Spleen (tissue), 11 donors: ENCODE data around the gene ADAMTSL3. TPM values are rescaled to one million over a fixed set of nuclear protein-coding genes. Genes with fewer than 3 reads are reported as not detected.

Experiments used
- DNase-seq: peaks from one replicate; pipeline ENCODE4 v3.0.0-alpha.2; 2020
- H3K27ac ChIP-seq, 8 donors: fragments of 200-600 bp; sonication (generic) in 7 of 8; 1 replicate in 4 of 8; 2 replicates in 4 of 8; pipeline versions ENCODE4 v1.5.0 to v1.8.0; 2016 to 2021; ENCODE audit warnings: inconsistent platforms in 4 of 8, mild to moderate bottlenecking in 4 of 8, moderate library complexity in 1 of 8
- H3K27me3 ChIP-seq, 7 donors: fragments of 200-600 bp; sonication (generic) in 6 of 7; replicated peaks in 1 of 7; 1 replicate in 4 of 7; 2 replicates in 3 of 7; pipeline versions ENCODE4 v1.5.0 to v1.8.0; 2016 to 2021; ENCODE audit warnings: inconsistent platforms in 3 of 7, mild to moderate bottlenecking in 1 of 7
- H3K36me3 ChIP-seq, 6 donors: fragments of 200-600 bp; sonication (generic) in 5 of 6; 1 replicate in 4 of 6; 2 replicates in 2 of 6; pipeline versions ENCODE4 v1.5.0 to v1.8.0; 2016 to 2021; ENCODE audit warnings: inconsistent platforms in 2 of 6
- H3K4me1 ChIP-seq, 6 donors: fragments of 200-600 bp; sonication (generic) in 5 of 6; 1 replicate in 3 of 6; 2 replicates in 3 of 6; pipeline versions ENCODE4 v1.5.0 to v1.8.0; 2016 to 2021; ENCODE audit warnings: inconsistent platforms in 3 of 6
- H3K4me3 ChIP-seq, 8 donors: fragments of 200-600 bp; sonication (generic) in 7 of 8; 1 replicate in 4 of 8; 2 replicates in 4 of 8; pipeline versions ENCODE4 v1.5.0 to v1.8.0; 2016 to 2021; ENCODE audit warnings: inconsistent platforms in 4 of 8, mild to moderate bottlenecking in 4 of 8, moderate library complexity in 2 of 8
- H3K9me3 ChIP-seq, 8 donors: fragments of 200-600 bp; sonication (generic) in 7 of 8; 1 replicate in 4 of 8; 2 replicates in 4 of 8; pipeline versions ENCODE4 v1.5.0 to v1.8.0; 2016 to 2021; ENCODE audit warnings: inconsistent platforms in 4 of 8
- POLR2A ChIP-seq, 3 donors: fragments of 450-650 bp; IDR thresholded peaks; one replicate each; pipeline ENCODE4 v1.5.1; 2017; ENCODE audit warnings: antibody characterized with exemption in 3 of 3, mild to moderate bottlenecking in 1 of 3
- POLR2AphosphoS5 ChIP-seq, 3 donors: sonication (generic); formaldehyde crosslinking; IDR thresholded peaks; one replicate each; pipeline ENCODE4 v1.5.1; 2017; ENCODE audit warnings: antibody characterized with exemption in 3 of 3
- WGBS, 5 donors: extraction: QIAGEN DNeasy Blood & Tissue Kit in 3 of 5; methylation state at CpG; one replicate each; pipeline versions ENCODE4 v1.1.5 to v1.1.7; 2013 to 2018; 5-methylcytosine and 5-hydroxymethylcytosine counted together
- intact Hi-C: fragments of 100-400 bp; cut with DNase I; formaldehyde crosslinking; loops from one replicate; pipeline ENCODE4 v1.15.0; 2023; ENCODE audit warnings: low total_unique reads
- polyA plus RNA-seq, 3 donors: library from polyadenylated mRNA; stranded (reverse); fragments of 200-250 nt; gene quantifications; one replicate each; pipeline ENCODE4 v1.2.1, GENCODE V29; 2013
- total RNA-seq, 7 donors: library from RNA; depleted of rRNA in 3 of 7; stranded (reverse); fragments of >200 nt in 3 of 7; fragmentation: NEBNext Ultra II Directional in 4 of 7; extraction: Animal tissue kit (Norgen Biotek cat#: 25700) in 4 of 7; gene quantifications; one replicate each; pipeline versions ENCODE4 v1.1.0 to v1.2.1, GENCODE V29; 2016 to 2021
- TF ChIP-seq, protein P1 (sequence below), 11 experiments: fragments of 200-600 bp in 7 of 11; fragments of 450-650 bp in 4 of 11; sonication (generic) in 4 of 11; IDR thresholded peaks in 8 of 11; conservative IDR thresholded peaks in 3 of 11; 1 replicate in 7 of 11; 2 replicates in 4 of 11; pipeline versions ENCODE4 v1.4.0 to v1.8.0; 2016 to 2021; ENCODE audit warnings: antibody characterized with exemption in 11 of 11, inconsistent platforms in 4 of 11, mild to moderate bottlenecking in 1 of 11
- donor health status: healthy with polysubstance abuse.
- donor health status: DM: no; HTN: no; CAD: no; lungs with moderate emphysema.
- donor health status: DM: no; HTN: no; CAD: no.
- donor health status: Bipolar disorder and iron deficiency.
- donor health status: healthy.
- donor health status: DM: no; HTN: no; CAD: no.
- donor health status: DM: yes; HTN: yes; CAD: no.

The ADAMTSL3 gene
- total and polyA plus RNA-seq, 10 donors: 0.09 to 5.7 (median 2.9) TPM

DNA sequence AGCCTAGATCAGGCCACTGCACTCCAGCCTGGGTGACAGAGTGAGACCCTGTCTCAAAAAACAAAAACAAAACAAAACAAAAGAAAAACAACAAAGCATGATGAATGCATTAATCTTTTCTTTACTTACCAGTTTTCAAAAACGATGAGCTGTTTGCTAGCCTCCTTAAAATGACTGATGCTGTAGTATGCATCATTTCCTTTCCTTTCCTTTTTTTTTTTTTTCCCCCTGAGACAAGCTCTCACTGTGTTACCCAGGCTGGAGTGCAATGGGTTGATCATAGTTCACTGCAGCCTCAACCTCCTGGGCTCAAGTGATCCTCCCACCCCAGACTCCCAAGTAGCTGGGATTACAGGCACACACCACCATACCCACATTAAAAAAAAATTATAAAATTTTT, 202.0 kb downstream of the ADAMTSL3 start:
- no peak for TF ChIP-seq POLR2A (IDR thresholded peaks at IDR 0.05)
- TF ChIP-seq POLR2AphosphoS5 (IDR thresholded peaks at IDR 0.05): no peak
- TF ChIP-seq, protein P1, sequence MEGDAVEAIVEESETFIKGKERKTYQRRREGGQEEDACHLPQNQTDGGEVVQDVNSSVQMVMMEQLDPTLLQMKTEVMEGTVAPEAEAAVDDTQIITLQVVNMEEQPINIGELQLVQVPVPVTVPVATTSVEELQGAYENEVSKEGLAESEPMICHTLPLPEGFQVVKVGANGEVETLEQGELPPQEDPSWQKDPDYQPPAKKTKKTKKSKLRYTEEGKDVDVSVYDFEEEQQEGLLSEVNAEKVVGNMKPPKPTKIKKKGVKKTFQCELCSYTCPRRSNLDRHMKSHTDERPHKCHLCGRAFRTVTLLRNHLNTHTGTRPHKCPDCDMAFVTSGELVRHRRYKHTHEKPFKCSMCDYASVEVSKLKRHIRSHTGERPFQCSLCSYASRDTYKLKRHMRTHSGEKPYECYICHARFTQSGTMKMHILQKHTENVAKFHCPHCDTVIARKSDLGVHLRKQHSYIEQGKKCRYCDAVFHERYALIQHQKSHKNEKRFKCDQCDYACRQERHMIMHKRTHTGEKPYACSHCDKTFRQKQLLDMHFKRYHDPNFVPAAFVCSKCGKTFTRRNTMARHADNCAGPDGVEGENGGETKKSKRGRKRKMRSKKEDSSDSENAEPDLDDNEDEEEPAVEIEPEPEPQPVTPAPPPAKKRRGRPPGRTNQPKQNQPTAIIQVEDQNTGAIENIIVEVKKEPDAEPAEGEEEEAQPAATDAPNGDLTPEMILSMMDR (IDR thresholded peaks at IDR 0.05 in 8 of 11, conservative IDR thresholded peaks at IDR 0.05 in 3 of 11): no peak
- intact Hi-C loops: no loop called here
- no peaks in the 10 kb centered on the region for H3K36me3 ChIP-seq
- H3K4me1 ChIP-seq: no peaks in the 10 kb centered on the region
- no peak for DNase-seq
- H3K4me3 ChIP-seq: no peak overlapping the region
- peaks cover 0 to 28% (median 0%) of the 10 kb centered on the region in 7 donors for H3K27me3 ChIP-seq
- WGBS, 5 donors: 39 to 66% (median 48%) methylated on average over 1 of the region's 1 CpG
- H3K27ac ChIP-seq: no peak overlapping the region
- H3K9me3 ChIP-seq: peaks cover 0 to 14% (median 0%) of the 10 kb centered on the region in 8 donors

DNA sequence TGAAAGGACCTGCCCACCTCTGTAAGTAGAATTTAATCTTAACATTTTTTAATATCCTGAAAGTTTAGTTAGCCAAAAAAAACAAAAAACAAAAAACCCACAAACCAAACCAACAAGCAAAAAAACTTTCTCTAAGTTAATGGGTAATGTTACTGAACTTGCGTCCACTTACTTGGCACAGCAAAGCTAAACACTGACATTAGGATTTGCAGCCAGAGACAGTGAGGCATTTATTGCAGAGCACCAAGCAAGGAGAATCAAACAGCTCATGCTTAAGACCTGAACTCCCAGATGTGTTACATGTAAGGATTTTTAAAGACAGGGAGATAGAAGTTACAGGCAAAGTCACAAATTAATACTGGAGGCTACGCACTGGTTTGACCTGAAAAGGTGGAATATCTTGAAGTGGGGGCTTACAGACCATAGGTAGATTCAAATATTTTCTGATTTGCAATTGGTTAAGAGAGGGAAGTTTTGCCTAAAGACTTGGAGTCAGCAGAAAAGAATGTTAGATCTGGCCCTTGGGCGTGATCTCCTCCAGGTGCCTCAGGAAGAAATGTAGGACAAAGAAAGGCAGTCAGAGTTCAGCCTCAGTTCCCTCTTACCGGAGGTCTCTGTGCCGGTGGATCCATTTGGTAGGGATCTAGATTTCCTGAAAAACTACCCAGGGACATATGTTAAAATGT, 205.0 kb downstream of the ADAMTSL3 start:
- intact Hi-C loops: no loop called here
- Histone ChIP-seq H3K9me3 (peaks cover 0 to 18% (median 0%) of the 10 kb centered on the region in 8 donors), H3K4me1 (no peaks in the 10 kb centered on the region), H3K27ac (no peak overlapping the region), H3K4me3 (no peak overlapping the region), H3K27me3 (peaks cover 0 to 28% (median 0%) of the 10 kb centered on the region in 7 donors), H3K36me3 (no peaks in the 10 kb centered on the region)
- WGBS, 5 donors: 84 to 94% (median 87%) methylated on average over 5 of the region's 5 CpGs
- no peak for DNase-seq
- TF ChIP-seq POLR2A (IDR thresholded peaks at IDR 0.05) (no peak), POLR2AphosphoS5 (IDR thresholded peaks at IDR 0.05) (no peak)
- TF ChIP-seq, protein P1 (IDR thresholded peaks at IDR 0.05 in 8 of 11, conservative IDR thresholded peaks at IDR 0.05 in 3 of 11): no peak

DNA sequence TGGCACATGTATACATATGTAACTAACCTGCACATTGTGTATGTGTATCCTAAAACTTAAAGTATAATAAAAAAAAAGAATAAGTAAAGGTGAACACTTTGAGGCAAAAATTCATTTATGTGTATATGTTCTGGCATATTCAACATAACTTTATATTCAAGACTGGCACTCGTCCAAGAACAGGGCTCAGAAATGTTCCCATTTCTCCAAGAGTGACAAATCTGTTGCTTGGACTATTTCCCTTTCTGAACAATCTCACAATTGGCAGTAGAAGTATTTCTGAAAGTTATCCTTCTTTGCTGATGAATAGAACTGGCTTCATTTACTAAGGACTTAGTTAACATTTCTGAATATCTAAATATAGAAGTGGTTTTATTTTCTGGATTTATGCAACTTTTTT, 212.8 kb downstream of the ADAMTSL3 start:
- DNase-seq: no peak
- H3K4me1 ChIP-seq: no peaks in the 10 kb centered on the region
- intact Hi-C loops: no loop called here

DNA sequence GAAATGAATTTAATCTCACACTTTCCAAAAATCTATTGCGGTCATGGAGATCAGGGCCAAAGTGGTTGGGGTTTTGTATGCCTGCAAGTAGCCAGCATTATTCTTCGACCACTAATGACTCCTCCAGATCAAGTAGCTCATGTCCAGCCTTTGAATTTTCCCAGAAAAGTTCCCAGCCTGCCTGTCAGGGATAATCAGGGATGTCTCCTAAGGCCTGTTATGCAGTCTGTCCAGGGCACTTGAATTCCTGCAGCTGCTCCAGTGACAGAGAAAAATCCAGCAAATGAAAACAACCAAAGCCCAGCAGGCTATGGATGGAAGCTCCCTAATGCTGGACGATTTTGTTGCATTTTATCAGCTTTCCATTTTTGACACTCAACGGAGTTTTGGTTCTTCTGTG, 215.4 kb downstream of the ADAMTSL3 start:
- TF ChIP-seq POLR2AphosphoS5 (IDR thresholded peaks at IDR 0.05): no peak
- TF ChIP-seq, protein P1 (IDR thresholded peaks at IDR 0.05 in 8 of 11, conservative IDR thresholded peaks at IDR 0.05 in 3 of 11): no peak
- TF ChIP-seq POLR2A (IDR thresholded peaks at IDR 0.05): no peak
- DNase-seq: no peak
- Histone ChIP-seq H3K4me3 (no peak overlapping the region), H3K9me3 (peaks cover 0 to 3% (median 0%) of the 10 kb centered on the region in 8 donors), H3K27ac (no peak overlapping the region), H3K4me1 (no peaks in the 10 kb centered on the region), H3K27me3 (peaks cover 0 to 13% (median 0%) of the 10 kb centered on the region in 7 donors), H3K36me3 (no peaks in the 10 kb centered on the region)
- WGBS, 5 donors: 54 to 72% (median 67%) methylated on average over 4 of the region's 4 CpGs
- intact Hi-C loops: no loop called here

More for the DNA sequence above, 212.8 kb downstream of the ADAMTSL3 start:
- no peak overlapping the region for H3K27ac ChIP-seq
- H3K36me3 ChIP-seq: no peaks in the 10 kb centered on the region
- TF ChIP-seq, protein P1 (IDR thresholded peaks at IDR 0.05 in 8 of 11, conservative IDR thresholded peaks at IDR 0.05 in 3 of 11): no peak
- TF ChIP-seq POLR2A (IDR thresholded peaks at IDR 0.05) (no peak), POLR2AphosphoS5 (IDR thresholded peaks at IDR 0.05) (no peak)
- H3K27me3 ChIP-seq: no peaks in the 10 kb centered on the region
- 51 to 77% (median 63%) methylated on average over 1 of the region's 1 CpG for WGBS, 5 donors
- peaks cover 0 to 3% (median 0%) of the 10 kb centered on the region in 8 donors for H3K9me3 ChIP-seq
- H3K4me3 ChIP-seq: no peak overlapping the region
